Lung (tissue), 12 donors: ENCODE results near the gene PPP2R2C. TPM values are rescaled to one million over a fixed set of nuclear protein-coding genes. Genes with fewer than 3 reads are reported as not detected.

Experiments
- ATAC-seq: fragments of 200-7000 bp; cut with Tn5 transposase; one replicate; pipeline ENCODE4 v1.9.1; 2020; ENCODE audit warnings: moderate number of reproducible peaks; ENCODE audit not compliant: insufficient read depth, low FRiP score
- DNase-seq, 3 donors: peaks; one replicate each; pipeline ENCODE4 v3.0.0-alpha.2; 2013 to 2017
- H3K27ac ChIP-seq, 2 donors: one replicate each; pipeline ENCODE4 v1.5.1; 2013; ENCODE audit warnings: mild to moderate bottlenecking in 2 of 2, moderate library complexity in 2 of 2, control low read depth in 1 of 2, inconsistent platforms in 1 of 2, low read depth in 1 of 2, low read length in 1 of 2
- H3K27me3 ChIP-seq, 3 donors: one replicate each; pipeline ENCODE4 v1.5.1; 2013; ENCODE audit warnings: low read length in 2 of 3; ENCODE audit not compliant: control insufficient read depth in 3 of 3, insufficient read depth in 3 of 3
- H3K36me3 ChIP-seq, 4 donors: one replicate each; pipeline ENCODE4 v1.5.1; 2013; ENCODE audit warnings: low read length in 4 of 4, mild to moderate bottlenecking in 1 of 4, moderate library complexity in 1 of 4; ENCODE audit not compliant: control insufficient read depth in 4 of 4, insufficient read depth in 4 of 4
- H3K4me1 ChIP-seq, 5 donors: one replicate each; pipeline ENCODE4 v1.5.1; 2013; ENCODE audit warnings: low read length in 5 of 5, mild to moderate bottlenecking in 2 of 5, moderate library complexity in 1 of 5; ENCODE audit not compliant: control insufficient read depth in 5 of 5, insufficient read depth in 5 of 5
- H3K4me3 ChIP-seq: one replicate; pipeline ENCODE4 v1.5.1; 2013; ENCODE audit warnings: mild to moderate bottlenecking, control low read depth, moderate library complexity
- H3K9ac ChIP-seq, 2 donors: one replicate each; pipeline ENCODE4 v1.5.1; 2013; ENCODE audit warnings: low read length in 2 of 2, control low read depth in 1 of 2; ENCODE audit not compliant: insufficient read depth in 1 of 2
- H3K9me3 ChIP-seq, 4 donors: one replicate each; pipeline ENCODE4 v1.5.1; 2013; ENCODE audit warnings: low read length in 3 of 4, mild to moderate bottlenecking in 1 of 4, moderate library complexity in 1 of 4; ENCODE audit not compliant: control insufficient read depth in 4 of 4, insufficient read depth in 3 of 4
- CTCF ChIP-seq: IDR thresholded peaks from 2 replicates; pipeline ENCODE4 v1.5.1; 2012; ENCODE audit warnings: mild to moderate bottlenecking; ENCODE audit errors: control extremely low read depth, extremely low read depth
- WGBS, 2 donors: extraction: QIAGEN DNeasy Blood & Tissue Kit; methylation state at CpG; one replicate each; pipeline ENCODE4 v1.1.7; 2013; 5-methylcytosine and 5-hydroxymethylcytosine counted together
- polyA plus RNA-seq, 2 donors: library from polyadenylated mRNA; stranded (reverse); fragments of 200-250 nt; gene quantifications; one replicate each; pipeline ENCODE4 v1.2.1, GENCODE V29; 2013
- total RNA-seq, 2 donors: library from RNA; depleted of rRNA in 1 of 2; stranded (reverse); fragments of >200 nt in 1 of 2; gene quantifications; one replicate each; pipeline ENCODE4 v1.2.1, GENCODE V29; 2014 to 2021
- donor health status: control.
- donor health status: control.
- donor health status: Bipolar disorder and iron deficiency.
- donor health status: healthy.
- donor health status: DM: yes; HTN: yes; CAD: no.

PPP2R2C gene
- total and polyA plus RNA-seq, 4 donors: 0.03 to 0.57 (median 0.04) TPM

- Histone ChIP-seq H3K36me3 (no peaks in the 10 kb centered on the region), H3K4me1 (no peaks in the 10 kb centered on the region), H3K27ac (no peak overlapping the region), H3K9ac (no peak overlapping the region), H3K27me3 (peaks cover 0 to 11% (median 0%) of the 10 kb centered on the region in 3 donors), H3K9me3 (peaks cover 0 to 10% (median 0%) of the 10 kb centered on the region in 4 donors), H3K4me3 (no peak overlapping the region)
- DNase-seq: no peak
- TF ChIP-seq CTCF: no peak
- WGBS, 2 donors: 84 to 86% methylated on average over 6 of the region's 6 CpGs
- ATAC-seq: no peak
Observed at GRCh38 chr4:6410664-6411063, 61.8 kb downstream of the PPP2R2C start.

GRCh38 chr4:6410068-6410467 is 62.3 kb downstream of the PPP2R2C start:
- no peak for ATAC-seq
- no peak for TF ChIP-seq CTCF
- Histone ChIP-seq H3K4me3 (no peak overlapping the region), H3K9me3 (peaks cover 0 to 10% (median 0%) of the 10 kb centered on the region in 4 donors), H3K36me3 (no peaks in the 10 kb centered on the region), H3K27ac (no peak overlapping the region), H3K9ac (no peak overlapping the region), H3K27me3 (peaks cover 0 to 17% (median under 1%) of the 10 kb centered on the region in 3 donors), H3K4me1 (no peaks in the 10 kb centered on the region)
- no peak for DNase-seq
- WGBS, 2 donors: 75 to 85% methylated on average over 11 of the region's 11 CpGs

GRCh38 chr4:6409381-6409780 is 63.0 kb downstream of the PPP2R2C start:
- no peak for TF ChIP-seq CTCF
- Histone ChIP-seq H3K4me1 (no peaks in the 10 kb centered on the region), H3K27me3 (peaks cover 0 to 22% (median 7%) of the 10 kb centered on the region in 3 donors), H3K9me3 (peaks cover 0 to 10% (median 0%) of the 10 kb centered on the region in 4 donors), H3K4me3 (no peak overlapping the region), H3K27ac (no peak overlapping the region), H3K9ac (no peak overlapping the region), H3K36me3 (no peaks in the 10 kb centered on the region)
- ATAC-seq: no peak
- no peak for DNase-seq
- WGBS, 2 donors: 77 to 84% methylated on average over 6 of the region's 6 CpGs

- WGBS, 2 donors: 62 to 83% methylated on average over 4 of the region's 4 CpGs
Observed at GRCh38 chr4:6408263-6408662, 64.2 kb downstream of the PPP2R2C start.

More at GRCh38 chr4:6408263-6408662, 64.2 kb downstream of the PPP2R2C start:
- Histone ChIP-seq H3K27me3 (peaks cover under 1 to 29% (median 11%) of the 10 kb centered on the region in 3 donors), H3K27ac (no peak overlapping the region), H3K9me3 (peaks cover 0 to 10% (median 0%) of the 10 kb centered on the region in 4 donors), H3K4me3 (no peak overlapping the region), H3K4me1 (no peaks in the 10 kb centered on the region), H3K9ac (no peak overlapping the region), H3K36me3 (no peaks in the 10 kb centered on the region)
- no peak for DNase-seq
- ATAC-seq: no peak
- no peak for TF ChIP-seq CTCF
